NCI-H1436 (cell line): ENCODE results near the gene SLC30A4.
"Not testable (repeated sequence)": the region's sequence is repeated elsewhere in the genome, so short reads cannot be mapped to it uniquely, and the experiment has no call there.

Experiments used
- DNase-seq: peaks from one replicate; lab custom pipeline; 2025; lab: John Stamatoyannopoulos, UW

The SLC30A4 gene

DNA sequence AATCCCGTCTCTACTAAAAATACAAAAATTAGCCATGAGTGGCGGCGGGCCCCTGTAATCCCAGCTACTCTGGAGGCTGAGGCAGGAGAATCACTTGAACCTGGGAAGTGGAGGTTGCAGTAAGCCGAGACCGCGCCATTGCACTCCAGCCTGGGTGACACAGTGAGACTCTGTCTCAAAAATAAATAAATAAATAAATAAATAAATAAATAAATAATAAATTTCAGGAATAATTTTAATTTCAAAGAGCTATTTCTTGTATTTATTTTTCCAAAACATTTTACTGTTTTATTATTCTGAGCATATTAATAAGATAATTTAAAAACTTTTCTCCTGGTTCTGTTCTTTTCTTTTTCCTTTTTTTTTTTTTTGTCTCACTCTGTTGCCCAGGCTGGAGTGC lies 15.4 kb downstream of the SLC30A4 start:
- not testable (repeated sequence) for DNase-seq

DNA sequence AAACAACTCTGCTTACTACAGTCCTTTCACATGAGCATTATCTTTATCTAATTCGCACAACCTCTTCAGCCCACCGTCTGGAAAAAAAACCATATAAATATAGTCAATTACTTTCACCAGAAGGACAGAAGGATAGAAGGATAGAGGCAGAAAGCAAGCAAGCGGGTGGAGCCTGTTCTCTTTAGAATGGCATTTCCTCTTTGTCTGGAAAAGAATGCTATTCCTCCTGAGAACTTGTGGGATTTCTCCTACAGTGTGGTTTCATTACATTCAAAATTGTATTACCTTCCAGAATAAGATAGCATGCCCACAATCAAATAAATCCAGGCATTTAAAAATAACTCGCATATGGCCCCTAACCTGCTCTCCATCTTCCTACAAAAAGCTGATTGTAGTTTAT lies 23.1 kb downstream of the SLC30A4 start:
- DNase-seq = no peak

DNA sequence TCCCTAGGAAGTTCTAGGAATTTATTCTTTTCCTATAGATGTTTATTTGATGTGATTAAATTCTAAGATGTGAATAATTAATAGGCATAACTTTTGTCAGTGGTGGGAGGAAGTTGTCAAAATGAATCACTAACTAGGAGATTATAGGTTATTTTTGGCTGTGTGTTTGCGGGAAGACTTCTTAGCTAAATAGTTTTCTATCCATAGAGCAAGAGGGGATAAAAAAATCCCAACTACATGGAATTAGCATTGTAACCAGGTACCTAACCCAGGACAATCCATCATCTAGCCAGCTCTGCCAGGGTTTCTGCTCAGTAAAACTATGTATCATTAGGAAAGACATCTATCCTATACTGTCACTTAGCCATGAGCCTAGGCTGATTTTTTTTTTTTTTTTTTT lies 23.9 kb downstream of the SLC30A4 start:
- DNase-seq = no peak

DNA sequence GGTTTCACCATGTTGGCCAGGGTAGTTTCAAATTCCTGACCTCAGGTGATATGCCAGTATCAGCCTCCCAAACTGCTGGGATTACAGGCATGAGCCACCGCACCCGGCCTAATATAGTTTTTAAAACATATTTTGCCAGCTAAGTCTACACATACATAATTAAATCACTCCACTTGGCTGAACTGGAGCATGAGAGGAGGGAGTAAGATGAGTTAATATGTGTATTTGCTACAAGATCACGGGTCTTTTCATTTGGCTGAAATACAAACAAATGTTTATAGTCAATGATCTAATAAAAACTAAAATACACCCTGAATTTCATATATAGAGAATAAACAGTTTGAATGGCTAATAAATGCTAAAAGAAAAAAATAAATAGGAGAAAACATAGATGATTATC lies 25.3 kb downstream of the SLC30A4 start:
- no peak for DNase-seq

DNA sequence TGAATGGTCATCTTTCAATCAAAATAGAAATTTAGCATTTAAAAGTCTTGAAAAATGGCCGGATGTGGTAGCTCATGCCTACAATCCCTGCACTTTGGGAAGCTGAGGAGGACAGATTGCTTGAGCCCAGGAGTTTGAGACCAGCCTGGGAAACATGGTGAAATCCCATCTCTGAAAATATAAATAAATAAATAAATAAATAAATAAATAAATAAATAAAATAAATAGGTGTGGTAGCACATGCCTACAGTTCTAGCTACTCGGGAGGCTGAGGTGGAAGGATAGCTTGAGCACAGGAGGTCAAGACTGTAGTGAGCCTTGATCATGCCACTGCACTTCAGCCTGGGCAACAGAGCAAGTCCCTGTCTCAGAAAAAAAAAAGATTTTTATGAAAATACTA lies 25.9 kb downstream of the SLC30A4 start:
- DNase-seq = no peak

DNA sequence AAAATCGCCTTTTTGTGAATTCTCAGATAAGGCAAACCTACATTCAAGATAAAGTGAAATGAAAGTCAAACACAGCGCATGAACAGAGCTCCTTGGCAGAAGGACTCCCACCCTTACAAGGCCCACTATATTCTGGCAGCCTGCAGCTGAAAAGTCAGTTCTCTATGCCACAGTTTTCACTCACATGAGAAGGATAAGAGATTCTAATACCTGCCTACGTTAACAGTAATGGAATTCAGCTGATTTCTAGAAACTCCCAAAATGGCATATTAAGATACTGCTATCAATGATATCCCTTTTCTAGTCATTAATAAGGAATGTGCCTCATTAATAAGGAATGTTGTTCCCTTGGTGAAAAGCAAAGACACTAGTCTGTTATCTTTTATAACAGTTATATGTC lies 27.0 kb downstream of the SLC30A4 start:
- DNase-seq = no peak

DNA sequence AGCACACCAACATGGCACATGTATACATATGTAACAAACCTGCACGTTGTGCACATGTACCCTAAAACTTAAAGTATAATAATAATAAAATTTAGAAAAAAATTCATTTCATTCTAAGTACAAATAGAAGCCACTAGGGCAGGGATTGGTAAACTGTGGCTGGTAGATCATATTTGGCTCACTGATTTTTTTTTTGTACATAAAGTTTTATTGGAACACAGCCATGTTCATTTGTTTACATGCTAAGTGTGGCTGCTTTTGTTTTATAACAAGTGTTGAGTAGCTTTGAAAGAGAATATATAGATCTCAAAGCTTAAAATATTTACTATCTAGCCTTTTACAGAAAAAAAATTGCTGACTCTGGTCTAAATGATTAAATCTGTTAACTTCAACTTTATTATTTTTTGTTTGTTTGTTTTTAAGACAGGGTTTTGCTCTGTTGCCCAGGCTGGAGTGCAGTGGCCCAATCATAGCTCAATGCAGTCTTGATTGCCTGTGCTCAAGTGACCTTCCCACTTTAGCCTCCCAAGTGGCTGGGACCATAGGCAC lies 32.8 kb downstream of the SLC30A4 start:
- DNase-seq = no peak

DNA sequence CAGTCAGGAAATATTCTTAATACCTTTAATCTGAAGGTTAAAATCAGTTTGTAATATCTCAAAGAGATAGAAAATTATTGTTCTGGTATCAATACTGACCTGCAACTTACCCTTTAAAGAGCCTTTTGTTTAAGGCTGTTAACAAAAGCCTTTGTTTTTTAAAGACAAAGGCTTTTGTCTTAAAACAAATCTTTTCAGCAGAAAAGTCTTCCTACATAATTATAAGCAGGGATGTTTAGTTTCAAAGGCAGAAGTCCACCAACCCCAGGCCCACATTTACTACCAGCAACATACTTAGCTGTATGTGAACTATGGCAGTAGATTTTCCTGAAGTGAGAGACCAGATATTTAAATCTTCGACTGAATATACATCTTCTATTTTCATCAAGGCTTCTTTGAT lies 36.2 kb downstream of the SLC30A4 start:
- no peak for DNase-seq

DNA sequence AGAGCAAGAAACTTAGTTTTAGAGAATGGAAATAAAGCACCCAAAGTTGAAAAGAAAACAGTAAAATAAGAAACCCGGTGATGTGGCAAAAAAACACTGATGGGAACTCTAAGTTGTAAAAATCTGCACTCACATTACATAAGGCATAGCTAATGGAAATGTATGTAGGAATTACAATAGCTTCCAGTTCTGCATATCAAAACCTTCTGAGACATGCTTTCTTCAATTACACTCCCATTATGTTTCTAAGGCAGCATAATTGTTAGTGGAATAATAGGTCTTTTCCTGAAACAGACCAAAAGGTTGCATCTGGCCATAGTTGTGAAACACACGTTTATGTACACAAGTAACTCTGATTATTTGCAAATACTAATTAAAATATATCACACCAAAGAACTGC lies 41.4 kb downstream of the SLC30A4 start:
- DNase-seq = peak; percentile 31

DNA sequence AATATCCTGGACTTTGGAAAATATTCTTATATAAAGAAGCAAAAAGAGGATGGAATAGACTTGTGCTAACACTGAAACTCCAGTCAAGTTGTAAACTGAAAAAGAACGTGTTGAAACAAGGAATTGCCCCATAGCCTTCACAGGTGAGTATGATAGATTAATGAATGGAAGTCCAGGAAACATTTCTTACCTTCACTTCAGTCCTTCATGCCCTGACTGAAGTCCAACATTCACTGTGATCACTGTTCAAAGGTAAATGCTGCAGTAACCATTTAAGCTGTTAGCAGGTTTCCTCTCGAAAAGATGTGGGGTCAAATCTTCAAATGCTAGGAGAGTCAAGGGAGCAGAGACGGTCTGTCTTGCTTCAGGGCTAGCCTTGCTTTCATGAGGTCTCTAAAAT lies 46.1 kb downstream of the SLC30A4 start:
- DNase-seq = no peak

DNA sequence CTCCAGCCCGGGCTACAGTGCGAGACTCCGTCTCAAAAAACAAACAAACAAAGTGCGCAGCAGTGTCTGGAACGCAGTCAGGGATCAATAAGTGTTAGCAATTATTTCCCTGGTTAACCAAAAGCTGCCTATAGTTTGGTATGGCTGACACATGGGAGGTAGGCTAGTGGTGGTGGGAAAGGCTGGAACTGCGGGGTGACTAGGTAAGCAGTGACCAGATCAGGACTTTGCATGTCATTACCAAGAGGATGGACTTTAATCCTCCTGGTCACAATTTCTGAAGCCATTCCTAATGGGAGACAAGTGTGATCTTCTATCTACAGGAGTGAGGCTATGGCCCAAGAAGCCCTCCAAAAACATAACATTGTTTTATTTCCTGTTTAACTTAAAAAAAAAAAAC lies 47.8 kb downstream of the SLC30A4 start:
- no peak for DNase-seq

DNA sequence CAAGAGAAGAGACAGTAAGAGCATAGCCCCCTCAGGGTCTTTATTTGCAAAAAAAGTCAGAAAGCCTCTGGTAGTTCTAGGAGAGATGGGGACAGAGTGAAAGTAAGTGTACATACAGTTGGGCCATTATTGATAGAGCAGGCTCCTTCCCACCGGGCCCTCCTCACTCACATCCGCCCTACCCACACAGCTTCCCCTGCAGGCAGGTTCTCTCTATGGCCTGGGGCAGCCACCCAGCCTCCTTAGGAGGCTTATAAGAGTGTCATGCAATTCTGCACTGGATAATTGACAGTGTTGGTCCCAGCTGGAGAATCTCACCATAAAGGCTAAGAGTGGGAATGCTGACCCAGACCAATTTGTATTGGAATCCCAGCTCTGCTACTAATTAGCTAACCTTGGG lies 49.5 kb downstream of the SLC30A4 start:
- DNase-seq = no peak

DNA sequence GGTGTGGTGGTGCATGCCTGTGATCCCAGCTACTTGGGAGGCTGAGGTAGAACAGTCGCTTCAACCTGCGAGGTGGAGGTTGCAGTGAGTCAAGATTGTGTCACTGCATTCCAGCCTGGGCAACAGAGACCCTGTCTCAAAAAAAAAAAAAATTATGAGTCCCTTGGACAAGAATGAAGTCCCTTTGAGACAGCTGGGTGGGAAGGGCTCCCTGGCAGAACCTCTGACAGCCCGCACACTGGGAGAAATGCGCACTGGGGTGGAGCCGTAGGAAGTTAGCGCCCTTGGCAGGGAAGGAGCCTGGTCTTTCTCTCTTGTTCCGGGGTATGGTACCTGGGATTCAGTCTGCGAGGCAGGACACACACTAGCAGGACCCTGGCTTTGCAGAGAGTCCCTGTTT lies 51.4 kb downstream of the SLC30A4 start:
- DNase-seq = no peak

DNA sequence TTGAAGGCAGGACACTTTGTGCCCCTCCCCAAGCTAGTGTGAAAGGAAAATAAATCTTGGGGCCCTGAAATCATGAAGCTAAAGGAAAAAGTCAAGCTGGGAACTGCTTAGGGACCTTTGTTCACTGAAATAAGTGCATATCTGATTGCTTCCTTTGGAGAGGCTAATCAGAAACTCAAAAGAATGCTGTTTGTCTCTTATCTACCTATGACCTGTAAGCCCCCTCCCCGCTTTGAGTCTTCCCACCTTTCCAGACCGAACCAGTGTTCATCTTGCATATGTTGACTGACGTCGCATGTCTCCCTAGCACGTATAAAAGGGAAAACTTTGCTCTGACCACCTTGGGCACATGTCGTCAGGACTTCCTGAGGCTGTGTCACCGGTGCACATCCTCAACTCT lies 53.1 kb downstream of the SLC30A4 start:
- DNase-seq = no peak

DNA sequence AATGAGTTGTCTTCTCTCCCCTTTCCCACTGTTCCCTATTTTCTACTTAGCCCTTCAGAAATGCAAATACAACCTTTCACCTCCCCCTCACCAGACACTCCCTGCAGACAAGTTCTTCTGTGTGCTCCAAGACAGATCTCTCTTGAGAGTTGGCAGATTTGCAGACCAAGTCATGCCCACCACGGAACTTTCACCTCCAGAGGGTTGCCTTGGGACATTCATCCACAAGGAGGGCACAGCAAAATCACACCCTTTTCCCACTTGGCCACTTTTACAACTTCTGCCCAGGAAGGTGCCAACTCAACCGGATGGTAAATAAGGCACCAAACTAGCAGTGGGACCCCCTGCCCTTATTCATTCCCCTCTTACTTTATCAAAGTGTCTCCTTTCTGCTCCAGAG lies 53.5 kb downstream of the SLC30A4 start:
- DNase-seq = no peak

DNA sequence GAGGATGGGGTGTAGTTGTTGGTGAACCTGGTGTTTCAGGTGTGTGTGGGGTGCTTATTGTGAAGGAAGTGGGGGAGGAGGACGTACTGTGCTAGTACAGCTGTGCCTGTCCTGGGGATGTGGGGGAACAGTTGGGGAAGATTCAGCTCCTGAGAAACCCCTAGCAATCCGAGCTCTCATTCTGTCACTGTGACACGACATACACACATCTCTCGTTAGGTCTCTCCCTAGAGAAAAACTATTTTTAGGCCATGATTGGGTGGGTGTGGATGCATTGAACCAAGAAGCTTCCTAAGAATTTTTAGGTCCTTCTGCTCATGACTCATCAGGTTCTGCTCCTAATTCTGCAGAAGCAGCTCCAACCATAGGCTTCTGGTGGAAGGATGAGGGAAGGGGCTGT lies 54.3 kb downstream of the SLC30A4 start:
- no peak for DNase-seq

DNA sequence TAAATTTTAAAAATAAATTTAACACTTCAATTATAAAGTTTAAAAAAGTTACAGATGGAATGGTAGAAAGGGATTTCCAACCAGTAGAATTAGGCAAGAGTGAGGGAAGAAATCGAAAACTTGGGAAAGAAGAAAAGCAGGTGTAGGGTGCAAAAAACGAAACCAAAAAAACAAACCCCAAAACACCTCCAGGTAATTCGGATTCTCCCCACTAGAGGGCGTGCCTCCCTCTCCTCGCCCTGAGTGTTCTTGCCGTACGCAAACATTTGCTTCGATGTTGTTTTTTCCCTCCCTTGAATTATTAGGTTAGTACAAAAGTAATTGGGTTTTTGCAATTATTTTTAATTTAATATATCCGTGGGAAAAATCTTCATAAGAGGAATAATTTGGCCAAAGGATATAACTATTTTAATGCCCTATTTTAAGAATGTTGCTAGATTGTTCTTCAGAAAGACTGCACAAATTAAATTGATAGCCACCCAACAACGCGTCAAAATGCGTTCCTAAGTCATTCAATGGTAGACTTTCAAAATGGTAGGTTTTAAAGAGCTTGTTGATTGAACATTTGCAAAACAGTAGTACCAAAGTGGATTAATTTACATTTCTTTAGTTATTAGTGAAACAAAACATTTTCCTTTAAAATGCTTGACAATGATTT lies 63.7 kb downstream of the SLC30A4 start:
- peak; percentile 35 for DNase-seq

DNA sequence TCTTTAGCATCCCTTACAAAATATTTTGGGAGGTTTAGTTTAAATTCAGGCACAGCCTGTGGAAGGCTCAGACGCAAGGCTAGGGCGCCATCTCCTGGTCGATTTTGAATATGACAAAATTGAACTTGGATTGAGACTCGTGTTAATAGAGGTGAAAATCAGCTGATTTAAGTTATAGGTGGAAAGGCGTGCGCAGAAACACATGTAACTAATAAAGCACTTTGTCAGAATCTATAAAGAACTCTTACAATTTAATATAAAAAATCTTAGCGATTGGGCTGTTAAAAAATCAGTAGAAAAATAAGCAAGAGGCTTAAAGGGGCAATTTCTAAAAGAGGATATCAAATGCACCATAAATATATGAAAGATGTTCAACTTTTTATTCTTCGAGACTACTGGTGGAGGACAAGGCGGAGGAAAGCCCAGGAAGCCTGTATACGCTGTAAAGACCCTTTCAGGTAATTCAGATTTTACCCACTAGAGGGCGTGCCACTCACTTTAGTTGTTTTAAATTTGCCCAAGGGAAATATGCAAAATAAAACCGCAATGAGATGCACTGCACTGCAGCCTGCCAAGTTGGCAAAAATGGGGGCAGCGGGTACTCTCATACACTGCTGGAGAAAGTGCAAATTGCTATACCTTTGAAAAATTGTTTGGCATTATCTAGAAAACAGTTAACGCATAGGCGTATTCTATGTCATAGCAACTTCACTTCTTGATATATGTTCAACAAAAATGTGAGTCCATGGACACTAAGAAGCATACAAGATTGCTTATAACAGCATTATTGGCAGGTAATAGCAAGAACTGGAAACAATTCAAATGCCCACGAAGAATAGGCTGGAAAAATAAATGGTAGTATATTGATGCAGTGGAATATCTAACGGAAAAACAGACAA lies 64.7 kb downstream of the SLC30A4 start:
- DNase-seq = peak; percentile 91

DNA sequence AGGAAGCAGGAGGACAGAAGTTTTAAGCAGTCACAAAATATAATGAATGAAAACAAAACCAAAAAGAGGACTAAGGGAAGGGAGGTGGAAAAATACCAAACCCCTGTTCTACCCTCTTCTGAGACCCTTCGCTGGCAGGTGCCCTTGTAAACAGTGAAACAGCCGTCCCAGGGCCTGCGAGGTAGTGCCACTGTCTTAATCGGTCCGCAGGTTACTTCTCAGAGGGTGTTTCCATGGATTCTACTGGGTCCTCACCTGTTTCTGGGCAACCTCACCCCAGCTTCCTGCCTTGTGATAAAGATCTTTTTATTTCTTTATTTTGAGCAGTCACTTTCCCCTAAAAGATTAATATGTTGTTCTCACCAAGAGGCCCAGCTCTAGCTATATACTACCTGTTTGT lies 65.3 kb downstream of the SLC30A4 start:
- DNase-seq = no peak

DNA sequence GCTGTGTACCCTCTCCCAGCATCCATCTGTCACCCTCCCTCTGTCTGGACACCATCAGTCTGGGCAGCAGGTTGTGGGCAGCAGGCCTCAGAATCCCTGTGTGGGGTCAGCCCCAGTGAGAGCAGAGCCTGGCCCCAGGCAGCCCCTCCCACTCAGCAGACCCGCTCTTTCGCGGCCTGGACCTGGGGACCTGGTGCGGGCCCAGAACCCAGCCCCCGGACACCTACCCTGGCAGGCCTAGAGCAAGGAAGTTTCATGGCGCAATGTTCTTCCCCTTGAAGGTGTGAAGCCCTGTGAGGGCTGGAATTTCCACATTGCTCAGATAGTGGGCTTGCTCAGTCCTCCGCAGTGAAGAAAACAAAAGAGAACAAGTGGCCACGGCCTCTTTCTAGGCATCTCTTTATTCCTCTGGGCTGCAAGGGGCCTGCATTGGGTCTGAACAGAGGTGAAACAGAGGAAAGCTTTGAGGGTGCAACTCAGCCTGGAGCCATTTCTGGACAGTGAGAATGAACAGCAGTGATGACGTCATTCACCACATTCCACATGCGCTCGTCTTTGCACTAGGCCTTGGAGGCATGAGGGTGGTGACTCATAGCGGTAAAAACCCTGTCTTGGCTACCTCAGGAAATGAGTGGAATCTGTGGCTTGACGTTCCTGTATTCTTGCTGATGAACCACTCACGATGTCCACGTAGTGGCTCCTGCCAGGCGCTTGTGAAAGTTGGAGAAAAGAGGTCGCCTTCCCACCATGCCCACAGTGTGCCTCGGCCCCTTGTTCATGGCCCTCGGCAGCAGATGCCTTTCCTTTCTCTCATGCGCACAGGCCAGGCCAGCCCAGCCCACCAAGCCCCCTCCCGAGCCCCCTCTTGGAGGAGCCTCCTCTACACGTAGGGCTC lies 66.1 kb downstream of the SLC30A4 start:
- DNase-seq = no peak

DNA sequence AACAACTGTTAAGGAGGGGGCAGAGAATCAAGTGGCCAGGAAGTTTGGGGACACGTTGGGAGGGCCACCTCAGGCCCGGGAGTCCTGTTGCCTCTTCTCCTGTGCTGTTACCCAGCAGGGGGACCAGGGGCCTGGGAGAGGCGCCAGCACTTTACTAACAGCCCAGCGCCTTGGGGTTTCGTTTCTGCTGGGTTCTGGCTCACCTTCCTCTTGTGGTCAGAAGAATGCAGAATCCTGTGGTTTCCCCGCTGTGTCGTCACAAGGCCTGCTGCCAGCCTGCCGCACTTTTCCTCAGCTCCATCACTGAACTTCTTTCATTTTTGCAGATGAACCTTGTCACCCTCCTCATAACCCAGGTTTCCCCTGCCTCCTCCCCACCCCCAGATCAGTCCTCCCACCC lies 67.7 kb downstream of the SLC30A4 start:
- DNase-seq = no peak

DNA sequence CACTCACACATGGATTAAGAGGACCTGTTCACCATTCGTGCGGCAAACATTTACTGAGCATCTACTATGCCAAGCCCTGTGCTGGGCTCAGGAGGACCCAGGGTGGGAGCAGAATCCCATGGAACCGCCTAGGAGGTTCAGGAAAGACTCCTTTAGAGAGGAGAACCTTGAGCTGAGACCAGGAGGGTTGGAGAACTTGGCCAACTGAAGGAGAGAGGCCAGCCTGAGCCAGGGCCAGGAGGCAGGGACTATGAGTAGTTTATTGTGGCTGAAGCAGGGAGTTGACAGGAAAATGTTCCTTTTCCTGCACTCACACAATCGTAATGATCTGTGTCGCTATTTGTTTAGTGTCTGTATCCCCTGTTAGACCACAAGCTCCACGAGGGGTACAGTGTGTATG lies 71.3 kb downstream of the SLC30A4 start:
- no peak for DNase-seq
